Activated CD8-positive, alpha-beta memory T cell treated with anti-CD3 and anti-CD28 coated beads, Interleukin-2, amount 50 U/mL, for 48 hours (primary cell): Measurements from ENCODE around the gene LMAN1.

Experiments used
- DNase-seq: peaks from one replicate; pipeline ENCODE4 v3.0.0-alpha.2; 2020

Gene LMAN1, protein sequence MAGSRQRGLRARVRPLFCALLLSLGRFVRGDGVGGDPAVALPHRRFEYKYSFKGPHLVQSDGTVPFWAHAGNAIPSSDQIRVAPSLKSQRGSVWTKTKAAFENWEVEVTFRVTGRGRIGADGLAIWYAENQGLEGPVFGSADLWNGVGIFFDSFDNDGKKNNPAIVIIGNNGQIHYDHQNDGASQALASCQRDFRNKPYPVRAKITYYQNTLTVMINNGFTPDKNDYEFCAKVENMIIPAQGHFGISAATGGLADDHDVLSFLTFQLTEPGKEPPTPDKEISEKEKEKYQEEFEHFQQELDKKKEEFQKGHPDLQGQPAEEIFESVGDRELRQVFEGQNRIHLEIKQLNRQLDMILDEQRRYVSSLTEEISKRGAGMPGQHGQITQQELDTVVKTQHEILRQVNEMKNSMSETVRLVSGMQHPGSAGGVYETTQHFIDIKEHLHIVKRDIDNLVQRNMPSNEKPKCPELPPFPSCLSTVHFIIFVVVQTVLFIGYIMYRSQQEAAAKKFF

DNA sequence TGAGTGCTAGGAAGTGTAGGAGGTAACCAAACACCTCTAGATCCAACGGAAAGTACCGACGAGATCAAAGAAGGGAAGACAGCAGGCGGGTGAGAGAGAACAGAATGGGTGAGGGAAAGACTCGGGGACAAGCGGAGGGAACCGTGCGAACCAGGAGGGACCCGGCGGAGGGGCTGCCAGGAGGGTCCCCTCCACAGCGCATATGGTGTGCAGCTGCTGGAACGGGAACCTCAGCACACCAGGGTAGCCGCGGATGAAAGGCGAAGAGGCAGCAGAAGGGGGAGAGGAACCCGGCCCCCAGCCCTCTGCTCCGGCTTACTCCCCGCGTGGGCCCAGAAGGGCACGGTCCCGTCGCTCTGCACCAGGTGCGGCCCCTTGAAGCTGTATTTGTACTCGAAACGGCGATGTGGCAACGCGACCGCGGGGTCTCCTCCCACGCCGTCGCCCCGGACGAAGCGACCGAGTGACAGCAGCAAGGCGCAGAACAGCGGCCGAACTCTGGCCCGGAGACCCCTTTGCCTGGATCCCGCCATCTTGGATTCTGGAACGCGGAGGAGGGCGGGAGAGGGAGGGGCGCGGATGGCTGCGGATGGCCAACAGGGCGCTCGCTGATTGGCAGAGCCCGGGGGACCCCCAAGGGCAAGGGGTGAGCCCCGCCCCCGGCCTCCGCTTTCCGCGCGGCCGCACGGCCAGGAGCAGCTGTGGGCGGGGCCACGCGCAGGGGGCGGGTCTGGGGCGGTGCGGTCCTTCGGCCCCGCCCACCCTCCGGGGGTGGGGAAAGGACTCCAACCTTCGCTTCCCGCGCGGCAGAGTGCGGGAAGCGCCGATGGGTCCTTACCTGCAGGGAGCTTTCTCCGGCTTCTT lies at the start of gene LMAN1:
Gene LMAN1 (minus strand): TSS at position 554 of the 864 bp plus-strand sequence. CDS start 21 bp downstream, at position 533.
- peak; percentile 98 for DNase-seq

DNA sequence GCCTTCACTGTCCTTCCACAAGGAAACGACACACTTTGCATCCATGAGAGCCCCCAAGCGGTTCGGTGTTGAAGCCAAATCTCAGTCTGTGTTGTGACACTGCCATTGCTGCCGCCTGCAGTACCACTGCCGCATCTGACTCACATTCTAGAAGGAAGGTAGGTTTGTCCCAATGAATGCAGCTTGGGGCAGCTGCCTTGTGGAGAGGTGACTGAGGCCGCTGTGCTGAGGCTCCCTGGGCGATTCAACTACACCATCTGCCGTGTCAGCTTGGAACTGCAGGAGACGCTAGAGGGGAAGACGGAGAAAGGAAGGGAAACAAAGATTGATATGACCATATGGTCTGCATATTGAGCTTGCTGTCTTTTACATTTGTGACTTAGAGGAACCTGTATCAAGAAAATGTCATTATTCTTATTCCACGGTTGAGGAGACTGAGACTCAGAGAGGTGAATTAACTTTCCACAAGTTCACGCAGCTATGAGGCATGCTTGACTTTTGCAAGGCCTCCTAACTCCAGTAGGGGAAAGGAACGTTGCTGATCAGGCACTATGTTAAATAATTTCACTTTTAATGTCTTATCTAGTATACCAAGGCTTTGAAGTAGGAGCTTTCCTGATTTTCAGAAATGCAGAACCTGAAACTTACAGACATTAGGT lies 43.5 kb upstream of the LMAN1 start:
- DNase-seq, result peak; percentile 83

DNA sequence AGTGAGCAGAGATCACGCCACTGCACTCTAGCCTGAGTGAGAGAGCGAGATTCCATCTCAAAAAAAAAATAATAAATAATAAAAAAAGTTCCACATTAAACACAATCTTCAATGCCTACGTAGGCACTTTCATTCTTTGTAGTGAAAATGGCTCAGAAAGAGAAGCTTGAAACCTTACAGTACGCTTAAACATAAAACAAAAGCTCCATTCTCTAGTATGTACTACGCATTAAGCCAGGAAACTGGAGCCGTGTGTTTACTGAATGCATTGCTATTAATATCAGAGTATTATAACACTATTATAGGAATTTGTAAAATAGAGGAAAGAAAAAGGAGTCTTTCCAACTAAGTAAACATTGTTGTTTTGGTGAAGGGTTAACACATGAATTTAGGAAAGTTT lies 41.3 kb upstream of the LMAN1 start:
- DNase-seq, result no peak

DNA sequence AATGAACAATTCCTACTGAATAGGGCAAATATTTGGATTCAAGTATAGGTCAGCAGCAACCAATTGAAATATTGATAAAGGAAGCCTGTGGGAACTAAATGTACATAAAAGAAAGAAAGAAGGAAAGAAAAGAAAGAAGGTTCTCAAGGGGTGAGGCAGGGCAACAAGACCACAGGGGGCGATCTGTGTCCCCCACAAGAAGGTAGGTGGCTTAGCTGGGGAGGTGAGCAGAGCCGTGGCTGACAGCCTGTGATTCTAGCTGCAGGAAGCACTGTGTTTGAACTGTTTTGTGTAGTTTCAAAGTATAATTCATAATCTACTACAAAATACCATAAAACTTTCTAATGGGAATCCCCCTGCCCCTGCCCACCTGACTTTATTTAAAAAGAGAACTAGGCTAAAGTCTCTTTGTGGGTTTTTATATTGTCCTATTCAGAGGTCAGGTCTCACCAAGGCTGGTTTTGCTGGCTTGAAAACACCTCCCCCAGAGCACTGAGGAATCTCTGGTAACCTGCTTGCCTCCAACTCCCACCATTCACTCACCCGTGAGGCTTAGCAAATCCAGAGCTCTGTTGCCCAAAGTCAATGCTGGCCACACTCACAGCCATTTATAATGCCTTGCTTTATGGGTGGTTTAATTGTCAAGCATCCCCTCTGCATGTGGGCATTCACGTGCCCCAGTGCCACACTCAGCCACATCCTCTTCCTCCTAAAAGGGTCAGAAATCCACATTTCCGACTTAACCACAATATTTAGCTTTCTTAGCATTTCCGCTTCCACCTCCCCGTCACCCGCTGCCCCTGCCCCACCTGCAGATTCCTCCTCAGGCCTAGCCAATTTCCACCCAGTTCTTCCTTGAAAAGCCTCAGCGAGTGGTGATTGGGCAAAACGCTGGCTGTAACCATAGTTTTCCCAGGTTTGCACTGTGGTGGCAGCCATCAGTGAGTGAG lies 36.4 kb upstream of the LMAN1 start:
- DNase-seq, result no peak

DNA sequence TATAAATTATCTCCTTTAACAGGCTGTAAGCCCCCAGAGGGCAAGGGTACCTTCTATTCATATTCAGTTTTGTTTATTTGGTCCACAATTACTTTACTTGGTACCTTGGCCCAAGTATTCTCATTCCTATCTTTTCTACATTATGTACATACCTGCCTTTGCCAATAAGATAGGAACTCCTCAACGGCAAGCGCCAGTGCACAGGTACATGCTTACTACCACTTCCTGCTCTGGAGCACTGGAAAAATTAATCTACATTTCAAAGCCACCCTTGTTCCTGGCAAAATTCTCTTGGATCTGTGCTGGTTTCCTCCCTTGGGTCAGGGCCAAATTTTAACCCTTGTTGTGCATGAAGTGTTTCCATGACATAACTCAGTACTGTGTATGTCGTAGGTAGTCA lies 34.3 kb upstream of the LMAN1 start:
- DNase-seq, result no peak

DNA sequence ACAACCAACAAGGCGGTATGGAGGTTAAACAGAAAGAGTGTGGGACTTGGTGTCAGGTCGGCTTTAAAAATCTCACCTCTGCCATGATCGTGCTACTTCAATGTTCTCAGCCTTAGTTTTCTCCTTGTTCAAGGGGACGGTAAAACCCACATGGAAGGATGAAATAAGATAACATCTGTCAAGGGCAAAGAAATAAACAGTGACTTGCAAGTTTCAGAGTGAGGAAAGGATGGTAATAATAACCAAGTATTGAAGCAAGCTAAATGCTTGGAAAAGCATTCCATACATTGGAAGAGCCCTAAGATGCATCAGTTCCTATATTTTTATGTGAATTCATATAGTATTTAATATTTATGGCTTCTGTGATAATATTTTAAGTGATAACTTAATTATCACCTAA lies 29.8 kb upstream of the LMAN1 start:
- no peak for DNase-seq

DNA sequence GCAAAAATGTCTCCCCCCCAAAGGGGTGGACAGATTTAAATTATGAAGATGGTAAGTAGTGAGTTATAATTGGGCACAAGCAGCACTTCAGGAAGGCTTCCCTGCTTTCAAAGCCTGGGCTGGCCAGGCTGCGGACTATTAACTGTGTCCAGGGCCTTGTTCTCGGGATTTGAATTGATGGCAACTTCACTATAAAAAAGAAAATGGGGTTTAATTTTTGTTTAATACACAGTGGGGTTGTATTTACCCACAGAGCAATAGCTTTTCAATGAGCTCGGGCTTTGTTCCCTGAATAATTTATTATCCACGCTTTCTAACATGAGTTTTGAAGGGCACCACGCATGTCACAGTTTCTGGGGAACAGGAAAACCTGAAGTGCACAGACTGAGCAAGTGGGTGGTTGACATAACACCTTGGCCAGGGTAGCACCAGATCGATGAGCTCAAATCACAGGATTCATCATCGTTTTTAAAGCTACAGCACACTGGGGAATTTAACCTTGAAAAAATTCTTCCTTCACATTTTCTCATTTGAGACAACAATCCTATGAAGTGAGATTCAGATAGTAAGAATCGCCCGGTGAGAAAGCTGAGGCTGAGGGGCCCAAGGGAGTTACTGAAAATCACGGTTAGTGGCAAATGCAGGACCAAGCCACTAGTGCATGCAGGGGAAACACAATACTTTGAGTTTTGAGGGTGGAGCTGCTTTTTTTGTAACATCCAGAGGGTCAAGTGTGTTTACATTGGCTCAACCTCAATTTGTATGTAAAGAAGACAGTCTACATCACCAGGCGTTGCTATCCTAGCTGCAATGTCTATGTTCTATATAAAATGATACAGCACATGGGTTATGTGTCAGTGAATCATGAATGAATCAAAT lies 28.9 kb upstream of the LMAN1 start:
- no peak for DNase-seq

DNA sequence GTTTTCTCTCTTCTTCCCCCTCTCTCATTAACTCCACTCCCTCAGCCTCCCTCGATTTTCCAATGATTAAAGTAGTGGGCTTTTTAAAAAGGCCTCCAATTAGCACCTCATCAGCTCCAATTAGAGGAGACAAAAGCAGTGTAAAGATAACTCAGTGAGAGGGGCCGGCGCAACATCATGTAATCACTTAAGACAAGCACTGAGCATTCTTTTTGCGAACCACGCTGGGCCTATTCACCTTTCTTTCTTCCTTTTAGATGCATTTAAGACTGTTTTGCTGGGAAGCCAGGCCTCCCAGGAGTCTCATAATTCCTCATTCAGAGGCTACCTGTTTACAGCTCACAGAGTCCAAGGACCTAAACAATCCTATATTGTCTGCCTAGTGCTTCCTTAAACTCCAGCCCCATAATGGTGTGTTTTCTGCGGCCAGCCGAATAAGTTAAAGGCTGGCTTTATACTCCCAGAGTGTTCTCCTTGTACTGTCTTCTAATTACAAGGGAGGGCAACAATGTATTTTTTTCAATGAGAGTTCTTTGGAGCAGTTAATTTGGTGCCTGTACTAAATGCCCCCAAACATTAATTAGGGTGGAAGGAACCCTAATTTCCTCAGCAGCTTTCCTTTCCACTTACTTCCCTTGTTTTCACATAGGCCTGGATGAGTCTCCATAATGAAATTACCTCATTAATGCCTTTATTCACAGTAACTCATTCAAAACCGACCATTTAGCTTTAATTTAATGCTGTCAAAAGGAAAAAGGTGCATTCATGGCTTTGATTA lies 28.0 kb upstream of the LMAN1 start:
- DNase-seq, result no peak

DNA sequence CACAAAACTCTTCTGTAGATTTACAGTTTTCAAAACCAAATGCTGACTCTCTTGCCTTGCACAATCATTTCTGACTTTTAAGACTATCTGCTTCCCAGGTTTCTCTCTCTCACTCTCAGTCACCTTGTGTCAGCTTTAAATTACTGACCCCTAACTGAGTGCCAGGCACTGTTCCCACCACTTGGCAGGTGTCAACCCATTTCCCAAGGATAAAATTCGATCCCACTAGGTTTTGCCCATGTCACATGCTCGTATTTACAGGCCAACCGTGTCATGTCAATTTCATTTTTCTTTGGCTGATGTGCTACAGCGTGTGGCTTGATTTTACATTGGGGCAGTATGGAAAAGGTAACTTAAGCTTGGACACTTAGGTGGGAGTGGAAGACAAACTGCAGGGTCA lies 26.1 kb upstream of the LMAN1 start:
- no peak for DNase-seq

DNA sequence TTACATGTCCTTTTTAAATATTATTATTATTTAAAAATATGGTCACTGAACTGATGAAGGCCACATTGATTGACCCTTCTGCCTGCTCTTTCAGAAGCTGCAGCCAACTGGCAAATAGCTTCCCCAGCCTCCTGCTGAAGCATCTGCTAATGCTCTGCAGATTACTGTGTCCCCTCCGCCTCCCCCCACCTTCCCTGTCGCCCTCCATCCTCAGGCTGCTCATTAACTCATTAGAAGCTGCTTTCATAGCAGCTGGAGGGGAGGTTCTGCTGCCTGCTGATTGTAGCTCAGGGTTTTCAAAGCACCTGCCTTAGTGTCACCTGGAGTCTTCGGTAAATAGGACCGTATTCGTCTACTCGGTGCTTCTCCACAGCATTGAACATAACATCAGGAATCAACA lies 24.8 kb upstream of the LMAN1 start:
- DNase-seq, result no peak

DNA sequence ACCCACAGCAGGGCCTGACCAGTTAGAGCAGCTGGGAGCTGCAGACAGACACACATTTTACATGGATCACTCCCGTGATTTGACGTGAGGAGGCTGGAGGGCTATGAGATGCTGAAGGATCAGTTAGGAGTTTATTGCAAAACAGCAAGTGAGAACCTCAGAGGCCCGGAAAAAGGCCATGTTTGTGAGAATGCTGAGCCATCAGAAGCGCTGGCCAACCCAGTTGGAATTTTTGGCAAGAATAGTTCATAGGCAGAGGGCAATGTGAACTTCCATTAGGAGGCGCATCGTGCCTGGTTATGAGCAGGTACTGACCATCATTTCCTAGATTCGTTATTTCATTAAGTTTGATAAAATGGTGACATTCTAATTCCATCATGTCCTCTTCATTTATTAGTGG lies 23.3 kb upstream of the LMAN1 start:
- no peak for DNase-seq

DNA sequence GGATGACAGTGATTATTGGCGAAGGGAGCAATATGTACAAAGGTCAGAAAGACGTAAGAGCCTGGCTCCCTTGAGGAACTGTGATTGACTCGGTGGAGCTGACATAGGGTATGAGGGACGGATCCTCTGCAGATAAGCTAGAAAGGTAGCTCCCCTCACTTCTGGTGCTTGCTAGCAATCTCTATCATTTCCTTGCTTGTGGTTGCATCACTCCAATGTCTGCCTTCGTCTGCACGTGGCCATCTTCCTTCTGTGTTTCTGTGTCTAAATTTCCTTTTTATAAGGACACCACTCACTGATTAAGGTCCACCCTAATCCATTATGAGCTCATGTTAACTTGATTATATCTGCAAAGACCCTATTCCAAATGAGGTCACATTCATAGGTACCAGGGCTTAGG lies 22.9 kb upstream of the LMAN1 start:
- DNase-seq, result no peak

DNA sequence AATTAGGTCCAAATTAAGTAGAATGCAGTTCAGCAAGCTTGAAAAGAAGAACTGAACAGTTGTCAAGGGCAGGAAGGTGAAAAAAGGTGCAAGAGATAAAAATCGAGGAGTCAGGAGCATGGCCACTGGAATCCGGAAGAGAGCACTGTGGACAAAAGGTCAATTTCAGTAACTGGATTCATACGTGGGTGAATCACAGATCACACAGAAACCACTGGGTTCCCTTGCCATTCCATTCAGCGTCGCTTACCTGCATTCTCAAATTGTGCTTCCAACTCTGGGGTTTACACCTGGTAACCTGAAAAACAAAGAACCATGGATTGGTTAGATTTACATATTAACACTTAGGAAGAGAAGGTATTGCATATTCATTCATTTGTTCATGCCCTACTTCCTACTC lies 21.6 kb upstream of the LMAN1 start:
- DNase-seq, result no peak

DNA sequence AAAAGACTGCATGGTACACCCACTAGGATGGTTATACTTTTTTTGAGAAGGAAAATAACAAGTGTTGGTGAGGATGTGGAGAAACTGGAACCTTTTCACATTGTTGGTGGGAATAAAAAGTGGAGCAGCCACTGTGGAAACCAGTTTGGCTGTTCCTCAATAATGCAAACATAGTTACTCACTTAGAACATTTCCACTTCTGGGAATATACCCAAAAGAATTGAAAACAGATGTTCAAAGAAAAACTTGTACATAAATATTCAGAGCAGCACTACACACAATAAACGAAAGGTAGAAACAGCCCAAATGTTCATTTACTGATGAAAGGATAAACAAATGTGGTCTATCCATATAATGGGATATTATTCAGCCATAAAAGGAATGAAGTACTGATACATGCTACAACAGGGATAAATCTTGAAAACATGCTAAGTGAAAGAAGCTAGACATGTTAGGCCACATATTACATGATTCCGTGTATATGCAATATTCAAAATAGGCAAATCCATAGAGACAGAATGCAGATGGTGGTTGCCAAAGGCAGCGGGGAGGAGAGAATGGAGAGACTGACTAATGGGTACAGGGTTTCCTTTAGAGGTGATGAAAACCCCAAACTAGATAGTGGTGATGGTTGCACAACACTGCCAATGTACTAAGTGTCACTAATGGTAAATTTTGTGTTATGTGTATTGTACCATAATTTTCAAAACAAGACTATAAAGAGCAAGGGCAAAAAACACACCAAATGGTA lies 20.9 kb upstream of the LMAN1 start:
- DNase-seq, result no peak

DNA sequence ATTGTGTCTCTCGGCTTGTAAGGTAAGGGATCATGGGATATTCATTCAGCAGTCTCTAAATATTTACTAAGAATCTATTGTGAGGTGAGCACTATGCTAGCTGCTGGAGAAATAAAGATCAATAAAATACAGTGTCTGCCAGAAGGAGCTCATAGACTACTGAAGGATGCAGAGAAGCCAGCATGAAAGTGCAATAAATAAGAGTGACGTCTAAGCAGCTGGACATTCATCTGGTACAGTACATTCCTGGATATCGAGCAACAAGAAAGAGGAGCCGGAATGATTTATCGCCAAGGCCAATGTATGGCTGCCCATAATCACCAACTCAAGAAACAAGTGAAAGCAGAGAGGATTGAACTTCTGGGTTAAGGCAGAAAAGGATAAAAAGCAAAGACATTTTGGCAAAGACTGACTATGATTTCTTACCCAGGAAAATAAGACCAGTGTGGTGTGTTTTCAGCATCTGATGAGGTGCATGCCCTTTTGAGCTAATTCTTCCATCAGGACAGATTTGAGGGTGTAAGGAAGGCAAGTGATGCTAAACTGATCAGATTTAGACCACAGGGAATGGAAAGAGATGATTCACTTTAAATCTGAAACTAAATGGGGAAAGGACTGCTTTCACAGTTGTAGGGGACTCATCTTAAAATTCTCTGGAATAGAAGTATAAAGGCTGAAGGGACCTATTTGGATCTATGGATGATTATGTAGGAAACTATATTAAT lies 18.7 kb upstream of the LMAN1 start:
- no peak for DNase-seq

DNA sequence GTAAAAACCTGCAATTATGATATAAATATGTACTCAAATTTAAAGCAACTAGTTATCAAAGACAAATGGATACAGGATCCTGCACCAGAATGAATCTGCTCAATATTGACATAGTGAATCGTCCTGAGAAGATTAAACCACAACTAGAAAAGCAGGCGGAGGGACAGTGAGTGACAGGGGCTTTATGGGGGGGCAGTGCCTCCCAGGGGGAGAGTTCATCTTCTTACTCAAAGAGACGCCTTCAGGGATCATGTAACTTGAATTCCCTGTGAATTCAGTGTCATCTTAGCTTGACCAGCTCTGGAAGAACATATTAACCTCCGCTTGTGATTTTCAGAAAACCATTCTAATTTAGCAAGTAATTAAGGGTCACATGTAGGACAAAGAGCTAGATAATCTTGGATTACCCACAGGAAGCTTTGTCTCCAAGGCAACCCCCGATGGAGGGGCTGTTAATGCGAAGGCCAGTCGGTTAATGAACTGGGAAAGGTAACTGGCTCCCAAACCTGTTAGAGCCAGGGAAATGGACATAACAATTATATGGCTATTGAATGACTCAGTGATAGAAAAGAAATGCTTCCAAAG lies 17.4 kb upstream of the LMAN1 start:
- no peak for DNase-seq

DNA sequence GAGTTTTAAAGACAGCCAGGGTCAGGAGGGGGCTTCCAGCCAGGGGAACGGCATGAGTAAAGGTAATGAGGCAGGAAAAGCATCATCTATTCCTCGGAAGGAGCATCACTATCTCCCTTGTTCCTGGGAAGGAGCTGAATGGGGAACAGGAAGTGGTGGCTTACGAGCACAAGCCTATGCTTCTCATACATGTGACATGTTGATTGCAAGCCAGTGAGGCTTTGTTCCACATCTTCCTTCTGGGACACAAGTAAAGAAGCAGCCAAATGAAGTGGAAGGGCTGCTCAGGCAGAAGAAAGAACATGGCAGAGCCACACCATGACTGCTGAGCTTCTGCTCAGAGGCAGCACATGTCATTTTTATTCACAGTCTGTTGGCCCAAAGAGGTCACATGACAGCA lies 15.1 kb upstream of the LMAN1 start:
- no peak for DNase-seq

DNA sequence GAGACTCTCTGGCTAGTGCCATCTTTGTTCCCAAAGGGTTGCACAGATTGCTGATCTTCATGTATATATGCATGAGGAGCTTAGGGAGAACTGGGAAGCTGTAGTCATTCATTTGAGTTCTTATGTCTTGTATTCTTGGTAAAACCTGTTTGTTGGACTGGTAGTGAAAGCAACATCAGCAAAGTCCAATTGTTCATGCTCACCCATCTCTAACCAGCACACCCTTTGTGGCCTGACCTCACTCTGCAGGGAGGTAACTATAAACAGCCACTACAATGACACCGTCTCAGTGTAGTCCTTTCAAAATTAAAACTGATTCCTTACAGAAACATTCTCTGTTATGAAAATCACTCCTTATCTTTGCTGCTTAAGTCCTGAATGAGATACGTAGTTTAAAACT lies 13.9 kb upstream of the LMAN1 start:
- DNase-seq, result no peak

DNA sequence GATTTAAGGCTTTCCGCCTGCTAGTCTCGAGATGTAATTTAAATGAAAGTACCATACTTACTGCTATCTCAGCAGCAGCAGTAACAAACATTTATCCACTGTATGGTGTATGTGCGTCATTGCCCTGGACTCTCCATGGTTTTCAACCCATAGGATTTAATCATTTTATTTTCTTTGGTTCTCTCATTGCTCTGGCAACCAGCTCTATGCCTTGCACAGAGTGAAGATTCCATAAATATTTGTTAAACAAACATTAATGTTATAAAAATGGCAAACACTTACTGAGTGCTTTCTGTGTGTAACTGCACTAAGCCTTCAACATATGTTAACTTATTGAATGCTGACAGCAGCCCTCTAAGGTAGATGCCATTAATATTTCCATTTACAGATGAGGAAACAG lies 1.3 kb upstream of the LMAN1 start:
- no peak for DNase-seq
